Progenitor cell of endocrine pancreas (in vitro differentiated cells): ENCODE measurements around the gene RAG2. TPM values are rescaled to one million over a fixed set of nuclear protein-coding genes. Genes with fewer than 3 reads are reported as not detected.
"Not testable (repeated sequence)": the region's sequence is repeated elsewhere in the genome, so short reads cannot be mapped to it uniquely, and the experiment has no call there.

Source experiments
- DNase-seq: peaks from one replicate; pipeline ENCODE4 v3.0.0; 2021; ENCODE audit warnings: low spot score; ENCODE audit not compliant: unreplicated experiment
- H3K27ac Mint-ChIP-seq: 2 replicates; pipeline ENCODE4 v1.8.0; 2021; ENCODE audit warnings: mild to moderate bottlenecking, moderate library complexity, mixed read lengths
- H3K27me3 Mint-ChIP-seq: 2 replicates; pipeline ENCODE4 v1.8.0; 2021; ENCODE audit warnings: mixed read lengths
- H3K36me3 Mint-ChIP-seq: 2 replicates; pipeline ENCODE4 v1.8.0; 2022; ENCODE audit warnings: mixed read lengths; ENCODE audit not compliant: insufficient read depth
- H3K4me1 Mint-ChIP-seq: 2 replicates; pipeline ENCODE4 v1.8.0; 2021; ENCODE audit warnings: low read depth, mixed read lengths
- H3K4me3 Mint-ChIP-seq: 2 replicates; pipeline ENCODE4 v1.8.0; 2021; ENCODE audit warnings: low read depth, mild to moderate bottlenecking, moderate library complexity, mixed read lengths
- H3K9me3 Mint-ChIP-seq: 2 replicates; pipeline ENCODE4 v1.8.0; 2021; ENCODE audit warnings: low read depth, mixed read lengths
- total RNA-seq: library from RNA; stranded (reverse); gene quantifications from 2 replicates; pipeline ENCODE4 v1.2.1, GENCODE V29; 2021
- TF ChIP-seq, protein P1 (sequence below): fragments of 200-600 bp; sonication (generic); IDR thresholded peaks from one replicate; pipeline ENCODE4 v1.5.0; 2021; ENCODE audit warnings: antibody characterized with exemption, mild to moderate bottlenecking; ENCODE audit not compliant: unreplicated experiment

RAG2 gene
- total RNA-seq, 1 donor from 2014 or later = not detected

GRCh38 chr11:36566407-36567053 is 31.5 kb downstream of the RAG2 start:
- TF ChIP-seq, protein P1, sequence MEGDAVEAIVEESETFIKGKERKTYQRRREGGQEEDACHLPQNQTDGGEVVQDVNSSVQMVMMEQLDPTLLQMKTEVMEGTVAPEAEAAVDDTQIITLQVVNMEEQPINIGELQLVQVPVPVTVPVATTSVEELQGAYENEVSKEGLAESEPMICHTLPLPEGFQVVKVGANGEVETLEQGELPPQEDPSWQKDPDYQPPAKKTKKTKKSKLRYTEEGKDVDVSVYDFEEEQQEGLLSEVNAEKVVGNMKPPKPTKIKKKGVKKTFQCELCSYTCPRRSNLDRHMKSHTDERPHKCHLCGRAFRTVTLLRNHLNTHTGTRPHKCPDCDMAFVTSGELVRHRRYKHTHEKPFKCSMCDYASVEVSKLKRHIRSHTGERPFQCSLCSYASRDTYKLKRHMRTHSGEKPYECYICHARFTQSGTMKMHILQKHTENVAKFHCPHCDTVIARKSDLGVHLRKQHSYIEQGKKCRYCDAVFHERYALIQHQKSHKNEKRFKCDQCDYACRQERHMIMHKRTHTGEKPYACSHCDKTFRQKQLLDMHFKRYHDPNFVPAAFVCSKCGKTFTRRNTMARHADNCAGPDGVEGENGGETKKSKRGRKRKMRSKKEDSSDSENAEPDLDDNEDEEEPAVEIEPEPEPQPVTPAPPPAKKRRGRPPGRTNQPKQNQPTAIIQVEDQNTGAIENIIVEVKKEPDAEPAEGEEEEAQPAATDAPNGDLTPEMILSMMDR = no peak
- Mint-ChIP-seq H3K36me3 (no peaks in the 10 kb centered on the region), H3K27ac (no peak overlapping the region), H3K4me1 (peaks cover 2% of the 10 kb centered on the region), H3K9me3 (no peaks in the 10 kb centered on the region), H3K27me3 (peaks cover 27% of the 10 kb centered on the region), H3K4me3 (no peak overlapping the region)
- no peak for DNase-seq

DNA sequence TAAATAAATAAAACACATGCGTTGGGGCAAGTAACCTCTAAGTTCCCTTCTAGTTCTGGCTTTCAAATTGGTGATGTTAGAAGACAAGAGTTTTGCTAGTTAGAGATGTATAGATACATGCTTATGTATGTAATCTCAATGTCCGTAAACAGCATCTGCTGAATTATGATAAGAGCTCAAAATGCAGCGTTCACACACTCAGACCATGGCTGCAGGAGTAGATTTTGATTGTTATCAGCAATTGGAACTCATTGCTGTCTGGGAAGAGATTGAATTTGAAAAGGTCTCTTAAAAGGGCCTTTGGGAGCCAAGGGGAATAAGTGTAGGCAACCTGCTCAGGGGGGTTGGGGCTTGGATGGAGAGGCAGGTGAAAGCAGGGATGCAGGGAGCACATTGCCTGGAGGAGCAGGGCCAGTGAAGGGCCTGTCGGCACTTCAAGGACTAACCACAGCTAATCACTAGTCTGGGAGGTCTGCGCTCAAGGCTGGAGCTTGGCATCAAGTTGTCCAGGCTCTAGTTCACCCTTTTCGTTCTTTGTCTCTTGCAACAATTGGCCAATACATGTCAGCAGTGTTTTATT is 32.9 kb downstream of the RAG2 start:
- H3K4me1 Mint-ChIP-seq = peaks cover 2% of the 10 kb centered on the region
- peaks cover 22% of the 10 kb centered on the region for H3K27me3 Mint-ChIP-seq
- H3K36me3 Mint-ChIP-seq = no peaks in the 10 kb centered on the region
- no peaks in the 10 kb centered on the region for H3K9me3 Mint-ChIP-seq
- no peak overlapping the region for H3K4me3 Mint-ChIP-seq
- no peak for DNase-seq
- TF ChIP-seq, protein P1 = no peak
- H3K27ac Mint-ChIP-seq = no peak overlapping the region

DNA sequence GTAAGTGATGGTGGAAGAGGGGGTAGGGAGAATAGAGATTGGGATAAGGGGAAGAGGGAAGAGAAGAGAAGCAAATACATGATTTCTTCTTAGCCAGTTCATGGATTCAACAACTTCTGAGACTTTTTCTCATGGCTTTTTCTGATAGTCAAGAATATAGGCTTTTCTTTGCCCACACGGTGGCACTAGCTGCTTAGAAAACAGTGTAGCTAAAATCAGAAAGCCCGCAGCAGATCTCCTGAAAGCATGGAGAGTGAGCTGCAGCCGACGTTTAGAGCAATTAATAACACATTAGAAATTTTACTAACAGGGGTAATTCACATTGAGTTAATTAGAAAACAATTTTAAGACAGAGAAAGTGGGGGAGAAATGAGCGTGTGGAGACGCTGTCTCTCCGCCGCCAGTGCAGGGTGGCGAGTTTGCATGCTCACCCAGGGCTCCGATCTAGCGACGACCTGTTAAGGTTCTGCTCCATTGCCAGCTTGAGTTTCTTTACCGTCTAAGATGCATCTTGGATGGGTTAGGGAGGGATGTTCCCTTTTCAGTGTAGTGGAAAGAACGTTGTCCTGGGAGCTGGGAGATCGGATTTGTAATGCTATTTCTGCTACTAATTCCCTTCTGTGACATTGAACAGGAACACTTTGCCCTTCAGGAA is 33.5 kb downstream of the RAG2 start:
- Mint-ChIP-seq H3K27ac (no peak overlapping the region), H3K36me3 (no peaks in the 10 kb centered on the region), H3K4me3 (peak overlapping the region; percentile 66), H3K27me3 (peaks cover 22% of the 10 kb centered on the region), H3K9me3 (peaks cover 4% of the 10 kb centered on the region), H3K4me1 (peaks cover 2% of the 10 kb centered on the region)
- TF ChIP-seq, protein P1 = peak; percentile 81
- DNase-seq = peak; percentile 18

GRCh38 chr11:36558571-36559413 is 39.2 kb downstream of the RAG2 start:
- TF ChIP-seq, protein P1 = no peak
- no peak for DNase-seq
- no peaks in the 10 kb centered on the region for H3K4me1 Mint-ChIP-seq
- no peak overlapping the region for H3K27ac Mint-ChIP-seq
- H3K9me3 Mint-ChIP-seq = peaks cover 19% of the 10 kb centered on the region
- H3K27me3 Mint-ChIP-seq = no peaks in the 10 kb centered on the region
- H3K36me3 Mint-ChIP-seq = peaks cover 1% of the 10 kb centered on the region
- H3K4me3 Mint-ChIP-seq = no peak overlapping the region

DNA sequence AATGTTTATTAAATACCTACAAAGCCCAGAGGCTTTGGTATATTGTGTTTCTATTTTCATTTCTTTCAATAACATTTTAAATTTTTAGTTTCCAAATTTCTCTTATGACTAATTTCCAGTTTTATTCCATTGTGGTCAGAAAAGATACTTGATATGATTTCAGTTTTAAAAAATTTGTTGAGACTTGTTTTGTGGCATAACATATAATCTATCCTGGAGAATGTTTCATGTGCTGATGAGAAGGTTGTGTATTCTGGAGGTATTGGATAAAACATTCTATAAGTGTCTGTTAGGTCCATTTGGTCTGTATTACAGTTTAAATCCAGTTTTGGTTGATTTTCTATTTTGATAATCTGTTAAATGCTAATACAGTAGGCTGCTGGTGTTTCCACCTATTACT is 40.0 kb downstream of the RAG2 start:
- TF ChIP-seq, protein P1 = no peak
- peaks cover 19% of the 10 kb centered on the region for H3K9me3 Mint-ChIP-seq
- H3K36me3 Mint-ChIP-seq = peaks cover 1% of the 10 kb centered on the region
- no peaks in the 10 kb centered on the region for H3K4me1 Mint-ChIP-seq
- H3K27ac Mint-ChIP-seq = no peak overlapping the region
- no peak for DNase-seq
- H3K4me3 Mint-ChIP-seq = peak overlapping the region; percentile 59
- no peaks in the 10 kb centered on the region for H3K27me3 Mint-ChIP-seq

GRCh38 chr11:36557390-36557789 is 40.6 kb downstream of the RAG2 start:
- H3K27ac Mint-ChIP-seq, DNase-seq, H3K4me1 Mint-ChIP-seq, H3K36me3 Mint-ChIP-seq, H3K27me3 Mint-ChIP-seq: not testable (repeated sequence)
- Mint-ChIP-seq H3K9me3 (peaks cover 19% of the 10 kb centered on the region), H3K4me3 (peak overlapping the region; percentile 59)
